NT2/D1 (cell line): ENCODE data around the gene ABCA13.

Experiments
- SUZ12 ChIP-seq: IDR thresholded peaks from 2 replicates; pipeline ENCODE4 v1.6.1; 2011; ENCODE audit not compliant: insufficient read length, insufficient read depth; ENCODE audit errors: extremely low read depth
- YY1 ChIP-seq: IDR thresholded peaks from 2 replicates; pipeline ENCODE4 v1.6.1; 2011; ENCODE audit not compliant: insufficient read length, insufficient read depth
- ZNF274 ChIP-seq: IDR thresholded peaks from 2 replicates; pipeline ENCODE4 v1.6.1; 2011; ENCODE audit warnings: mild to moderate bottlenecking, low read depth, low read length

GRCh38 chr7:48511080-48511479 lies 339.8 kb downstream of the ABCA13 start:
- TF ChIP-seq YY1 (no peak), SUZ12 (no peak), ZNF274 (no peak)
